Karpas-422 (cell line): ENCODE measurements around the gene C8G. TPM values are rescaled to one million over a fixed set of nuclear protein-coding genes. Genes with fewer than 3 reads are reported as not detected.

Source experiments
- DNase-seq: peaks from one replicate; pipeline ENCODE4 v3.0.0-alpha.2; 2015
- H2AFZ ChIP-seq: fragments of 200-600 bp; sonication (generic); 2 replicates; pipeline ENCODE4 v1.6.1; 2014; ENCODE audit warnings: antibody characterized with exemption, low read length, mixed read lengths
- H3K27ac ChIP-seq: fragments of 200-600 bp; sonication (generic); 2 replicates; pipeline ENCODE4 v1.5.1; 2014; ENCODE audit warnings: mild to moderate bottlenecking, low read length, moderate library complexity
- H3K27me3 ChIP-seq: fragments of 200-600 bp; sonication (generic); 2 replicates; pipeline ENCODE4 v1.6.1; 2014; ENCODE audit warnings: low read length, mixed read lengths
- H3K36me3 ChIP-seq: fragments of 200-600 bp; sonication (generic); 2 replicates; pipeline ENCODE4 v1.6.1; 2014; ENCODE audit warnings: low read length, mixed read lengths; ENCODE audit not compliant: insufficient read depth
- H3K4me1 ChIP-seq: fragments of 200-600 bp; sonication (generic); 2 replicates; pipeline ENCODE4 v1.6.1; 2014; ENCODE audit warnings: mild to moderate bottlenecking, low read length, mixed read lengths
- H3K4me2 ChIP-seq: fragments of 200-600 bp; sonication (generic); 2 replicates; pipeline ENCODE4 v1.6.1; 2014; ENCODE audit warnings: low read length, low read depth, mild to moderate bottlenecking; ENCODE audit not compliant: poor library complexity, severe bottlenecking
- H3K4me3 ChIP-seq: fragments of 200-600 bp; sonication (generic); 2 replicates; pipeline ENCODE4 v1.5.1; 2014; ENCODE audit warnings: mild to moderate bottlenecking, antibody characterized with exemption, low read length, mixed read lengths
- H3K79me2 ChIP-seq: fragments of 200-600 bp; sonication (generic); 2 replicates; pipeline ENCODE4 v1.6.1; 2014; ENCODE audit warnings: mild to moderate bottlenecking, low read length, mixed read lengths
- H3K9ac ChIP-seq: fragments of 200-600 bp; sonication (generic); 2 replicates; pipeline ENCODE4 v1.6.0; 2014; ENCODE audit warnings: low read length
- H3K9me2 ChIP-seq: fragments of 200-600 bp; sonication (generic), shearing (Covaris generic); replicated peaks from 2 replicates; pipeline ENCODE4 v1.6.0; 2014; ENCODE audit warnings: mild to moderate bottlenecking, low read length, moderate library complexity; ENCODE audit not compliant: insufficient read depth
- H3K9me3 ChIP-seq: fragments of 300-700, 200-600 bp; sonication (generic); 2 replicates; pipeline ENCODE4 v1.6.1; 2014; ENCODE audit warnings: low read length, mixed read lengths
- H4K20me1 ChIP-seq: fragments of 200-600 bp; sonication (generic); 2 replicates; pipeline ENCODE4 v1.6.1; 2014; ENCODE audit warnings: mild to moderate bottlenecking, antibody characterized with exemption, low read length, low read depth; ENCODE audit not compliant: insufficient read depth
- total RNA-seq: library from RNA; depleted of rRNA; stranded (reverse); fragments of >200 nt; shearing (Covaris generic); gene quantifications from 2 replicates; pipeline ENCODE4 v1.2.3, GENCODE V29; 2014; ENCODE audit warnings: low replicate concordance

C8G gene
- total RNA-seq, 1 experiment from 2014 or later: not detected

GRCh38 chr9:136915632-136916329, 29.3 kb upstream of the C8G start:
- H3K9ac ChIP-seq: no peak overlapping the region
- H3K36me3 ChIP-seq: 0 out of 2 replicates have a peak, but pooled peaks cover 8% of the 10 kb centered on the region
- no peaks in the 10 kb centered on the region for H3K4me1 ChIP-seq
- H3K4me3 ChIP-seq: no peak overlapping the region
- no peaks in the 10 kb centered on the region for H3K27me3 ChIP-seq
- no peak for DNase-seq
- H4K20me1 ChIP-seq: no peaks in the 10 kb centered on the region
- H3K9me2 ChIP-seq: no peaks in the 10 kb centered on the region
- no peak overlapping the region for H3K27ac ChIP-seq
- H3K79me2 ChIP-seq: no peaks in the 10 kb centered on the region
- H2AFZ ChIP-seq: no peak overlapping the region
- no peak overlapping the region for H3K4me2 ChIP-seq
- H3K9me3 ChIP-seq: no peaks in the 10 kb centered on the region

GRCh38 chr9:136916330-136917184, 28.5 kb upstream of the C8G start:
- Histone ChIP-seq H3K27ac (no peak overlapping the region), H3K9ac (no peak overlapping the region), H3K36me3 (0 out of 2 replicates have a peak, but pooled peaks cover 8% of the 10 kb centered on the region), H3K79me2 (no peaks in the 10 kb centered on the region), H2AFZ (no peak overlapping the region), H3K4me1 (no peaks in the 10 kb centered on the region), H3K9me3 (no peaks in the 10 kb centered on the region), H4K20me1 (no peaks in the 10 kb centered on the region), H3K9me2 (no peaks in the 10 kb centered on the region), H3K27me3 (no peaks in the 10 kb centered on the region), H3K4me2 (no peak overlapping the region), H3K4me3 (no peak overlapping the region)
- DNase-seq: no peak

GRCh38 chr9:136917902-136918301, 27.1 kb upstream of the C8G start:
- H4K20me1 ChIP-seq: no peaks in the 10 kb centered on the region
- H3K9me2 ChIP-seq: no peaks in the 10 kb centered on the region
- H3K27ac ChIP-seq: no peak overlapping the region
- H3K36me3 ChIP-seq: 0 out of 2 replicates have a peak, but pooled peaks cover 8% of the 10 kb centered on the region
- H3K4me3 ChIP-seq: no peak overlapping the region
- DNase-seq: no peak
- H3K4me2 ChIP-seq: no peak overlapping the region
- H3K9me3 ChIP-seq: no peaks in the 10 kb centered on the region
- no peak overlapping the region for H3K9ac ChIP-seq
- no peaks in the 10 kb centered on the region for H3K4me1 ChIP-seq
- H3K79me2 ChIP-seq: no peaks in the 10 kb centered on the region
- no peaks in the 10 kb centered on the region for H3K27me3 ChIP-seq
- H2AFZ ChIP-seq: no peak overlapping the region

GRCh38 chr9:136920069-136920468, 25.0 kb upstream of the C8G start:
- Histone ChIP-seq H3K79me2 (no peaks in the 10 kb centered on the region), H3K27ac (no peak overlapping the region), H3K9me3 (no peaks in the 10 kb centered on the region), H3K4me2 (no peak overlapping the region), H3K27me3 (no peaks in the 10 kb centered on the region), H4K20me1 (no peaks in the 10 kb centered on the region), H3K9me2 (no peaks in the 10 kb centered on the region), H3K9ac (no peak overlapping the region), H2AFZ (no peak overlapping the region), H3K4me1 (no peaks in the 10 kb centered on the region), H3K4me3 (no peak overlapping the region), H3K36me3 (0 out of 2 replicates have a peak, but pooled peaks cover 5% of the 10 kb centered on the region)
- no peak for DNase-seq

- no peak for DNase-seq
- no peaks in the 10 kb centered on the region for H3K4me1 ChIP-seq
- H3K27ac ChIP-seq: no peak overlapping the region
- no peaks in the 10 kb centered on the region for H3K27me3 ChIP-seq
- H3K79me2 ChIP-seq: no peaks in the 10 kb centered on the region
- no peak overlapping the region for H2AFZ ChIP-seq
- no peak overlapping the region for H3K4me2 ChIP-seq
- H3K9me2 ChIP-seq: no peaks in the 10 kb centered on the region
- no peak overlapping the region for H3K9ac ChIP-seq
- no peaks in the 10 kb centered on the region for H4K20me1 ChIP-seq
- H3K9me3 ChIP-seq: no peaks in the 10 kb centered on the region
- H3K4me3 ChIP-seq: no peak overlapping the region
- H3K36me3 ChIP-seq: 0 out of 2 replicates have a peak, but pooled peaks cover 5% of the 10 kb centered on the region
These were observed 24.3 kb upstream of the C8G start for GRCh38 chr9:136920734-136921231.

- DNase-seq: no peak
- no peak overlapping the region for H3K4me3 ChIP-seq
- H3K9ac ChIP-seq: no peak overlapping the region
These were observed 23.7 kb upstream of the C8G start for GRCh38 chr9:136921307-136921706.

GRCh38 chr9:136921718-136922117, 23.3 kb upstream of the C8G start:
- no peak overlapping the region for H3K27ac ChIP-seq
- DNase-seq: no peak

More at GRCh38 chr9:136921307-136921706, 23.7 kb upstream of the C8G start:
- Histone ChIP-seq H3K9me3 (no peaks in the 10 kb centered on the region), H2AFZ (no peak overlapping the region), H4K20me1 (no peaks in the 10 kb centered on the region), H3K4me2 (no peak overlapping the region), H3K79me2 (no peaks in the 10 kb centered on the region), H3K9me2 (no peaks in the 10 kb centered on the region), H3K36me3 (no peaks in the 10 kb centered on the region), H3K27me3 (no peaks in the 10 kb centered on the region), H3K27ac (no peak overlapping the region), H3K4me1 (no peaks in the 10 kb centered on the region)

GRCh38 chr9:136922540-136922939, 22.5 kb upstream of the C8G start:
- H3K4me2 ChIP-seq: no peak overlapping the region
- 0 out of 2 replicates have a peak, but pooled peaks cover 4% of the 10 kb centered on the region for H3K36me3 ChIP-seq
- H3K4me1 ChIP-seq: no peaks in the 10 kb centered on the region
- no peaks in the 10 kb centered on the region for H3K27me3 ChIP-seq
- no peaks in the 10 kb centered on the region for H3K79me2 ChIP-seq
- no peak for DNase-seq
- no peak overlapping the region for H3K9ac ChIP-seq
- no peaks in the 10 kb centered on the region for H4K20me1 ChIP-seq
- no peaks in the 10 kb centered on the region for H3K9me3 ChIP-seq
- H3K9me2 ChIP-seq: no peaks in the 10 kb centered on the region
- H3K27ac ChIP-seq: no peak overlapping the region
- H3K4me3 ChIP-seq: no peak overlapping the region
- no peak overlapping the region for H2AFZ ChIP-seq

More at GRCh38 chr9:136921718-136922117, 23.3 kb upstream of the C8G start:
- H3K4me1 ChIP-seq: no peaks in the 10 kb centered on the region
- no peaks in the 10 kb centered on the region for H4K20me1 ChIP-seq
- 0 out of 2 replicates have a peak, but pooled peaks cover 1% of the 10 kb centered on the region for H3K36me3 ChIP-seq
- no peak overlapping the region for H3K4me2 ChIP-seq
- no peaks in the 10 kb centered on the region for H3K79me2 ChIP-seq
- no peak overlapping the region for H3K9ac ChIP-seq
- no peak overlapping the region for H3K4me3 ChIP-seq
- H2AFZ ChIP-seq: no peak overlapping the region
- H3K9me2 ChIP-seq: no peaks in the 10 kb centered on the region
- no peaks in the 10 kb centered on the region for H3K9me3 ChIP-seq
- no peaks in the 10 kb centered on the region for H3K27me3 ChIP-seq
